K562 (cell line): Measurements from ENCODE around the gene SYN1. TPM values are rescaled to one million over a fixed set of nuclear protein-coding genes. Genes with fewer than 3 reads are reported as not detected.

Experiments
- ASH1L ChIP-seq: fragments of 450-650 bp; IDR thresholded peaks from 2 replicates; pipeline ENCODE4 v1.6.1; 2018; ENCODE audit warnings: borderline replicate concordance, mild to moderate bottlenecking, low read depth; ENCODE audit not compliant: partially characterized antibody
- BCOR ChIP-seq: fragments of 450-650 bp; IDR thresholded peaks from 2 replicates; pipeline ENCODE4 v1.6.1; 2016
- BRD4 ChIP-seq: fragments of 200-600 bp; sonication (generic); IDR thresholded peaks from 2 replicates; pipeline ENCODE4 v1.6.1; 2017; ENCODE audit warnings: inconsistent platforms
- CCAR2 ChIP-seq: fragments of 200-400 bp; formaldehyde crosslinking; IDR thresholded peaks from 2 replicates; pipeline ENCODE4 v1.6.1; 2017; ENCODE audit warnings: mild to moderate bottlenecking, low read depth, low read length
- ETS1 ChIP-seq: conservative IDR thresholded peaks from 2 replicates; pipeline ENCODE4 v1.6.1; 2011; ENCODE audit warnings: low read depth, mild to moderate bottlenecking, low read length; ENCODE audit not compliant: control insufficient read depth
- ETV1 ChIP-seq: fragments of 450-650 bp; conservative IDR thresholded peaks from 2 replicates; pipeline ENCODE4 v1.6.1; 2016; ENCODE audit warnings: missing genetic modification characterization, control low read depth, low read depth, missing compliant biosample characterization
- FOXK2 ChIP-seq, 2 experiments: fragments of 450-650 bp; IDR thresholded peaks in 1 of 2; conservative IDR thresholded peaks in 1 of 2; 2 replicates each; pipeline ENCODE4 v1.6.1; 2016; ENCODE audit warnings: low read depth in 2 of 2, mild to moderate bottlenecking in 1 of 2
- HIVEP1 ChIP-seq: fragments of 250-450 bp; sonication (Bioruptor Pico); IDR thresholded peaks from 2 replicates; pipeline ENCODE4 v1.4.0; 2020; ENCODE audit warnings: mild to moderate bottlenecking
- KAT8 ChIP-seq: fragments of 450-650 bp; IDR thresholded peaks from 2 replicates; pipeline ENCODE4 v1.6.1; 2016; ENCODE audit warnings: low read depth, mild to moderate bottlenecking
- MCM2 ChIP-seq: fragments of 450-650 bp; IDR thresholded peaks from 2 replicates; pipeline ENCODE4 v1.6.1; 2017; ENCODE audit warnings: low read depth, mild to moderate bottlenecking
- SMARCC2 ChIP-seq: fragments of 450-650 bp; IDR thresholded peaks from 2 replicates; pipeline ENCODE4 v1.6.1; 2017; ENCODE audit warnings: antibody characterized with exemption, moderate library complexity, mild to moderate bottlenecking, low read depth
- SP2 ChIP-seq: IDR thresholded peaks from 2 replicates; pipeline ENCODE4 v1.6.1; 2011; ENCODE audit warnings: mild to moderate bottlenecking, low read depth, low read length, moderate library complexity; ENCODE audit not compliant: poor library complexity, severe bottlenecking; ENCODE audit errors: extremely low read depth
- TCF15 ChIP-seq: fragments of 250-450 bp; sonication (Bioruptor Pico); IDR thresholded peaks from 2 replicates; pipeline ENCODE4 v1.8.0; 2022; ENCODE audit warnings: moderate library complexity, mild to moderate bottlenecking, inconsistent platforms
- TOE1 ChIP-seq, 2 experiments: fragments of 450-650 bp in 1 of 2; sonication (generic) in 1 of 2; formaldehyde crosslinking in 1 of 2; IDR thresholded peaks; 2 replicates each; pipeline versions ENCODE4 v1.7.1 to v1.8.0; 2016 to 2022; ENCODE audit warnings: borderline replicate concordance in 2 of 2, mild to moderate bottlenecking in 2 of 2, antibody characterized with exemption in 1 of 2, inconsistent platforms in 1 of 2, low read depth in 1 of 2, missing genetic modification reagents in 1 of 2, moderate library complexity in 1 of 2
- U2AF2 ChIP-seq: fragments of 200-400 bp; formaldehyde crosslinking; optimal IDR thresholded peaks from 2 replicates; pipeline ENCODE3; 2017; ENCODE audit warnings: low read depth, mild to moderate bottlenecking, low read length
- XRCC3 ChIP-seq: fragments of 450-650 bp; IDR thresholded peaks from 2 replicates; pipeline ENCODE4 v1.6.1; 2017; ENCODE audit warnings: mild to moderate bottlenecking, moderate library complexity
- YY1 ChIP-seq, 3 experiments: IDR thresholded peaks; 2 replicates each; pipeline ENCODE4 v1.6.1; 2011; ENCODE audit warnings: low read length in 2 of 3, mild to moderate bottlenecking in 2 of 3, moderate library complexity in 2 of 3, borderline replicate concordance in 1 of 3, control low read depth in 1 of 3, low read depth in 1 of 3; ENCODE audit not compliant: insufficient read depth in 3 of 3, insufficient replicate concordance in 2 of 3, control insufficient read depth in 1 of 3, insufficient read length in 1 of 3; ENCODE audit errors: extremely low read depth in 1 of 3
- ZBTB1 ChIP-seq: sonication (generic); formaldehyde crosslinking; IDR thresholded peaks from 2 replicates; pipeline ENCODE4 v1.8.1; 2023; ENCODE audit warnings: missing genetic modification reagents, low read depth, mild to moderate bottlenecking, borderline replicate concordance
- ZFP91 ChIP-seq: sonication (generic); formaldehyde crosslinking; IDR thresholded peaks from 2 replicates; pipeline ENCODE4 v1.8.0; 2022; ENCODE audit warnings: mild to moderate bottlenecking, missing genetic modification reagents
- ZNF311 ChIP-seq: fragments of 250-450 bp; sonication (Bioruptor Pico); IDR thresholded peaks from 2 replicates; pipeline ENCODE4 v1.4.0; 2020; ENCODE audit warnings: mild to moderate bottlenecking, moderate library complexity
- ZNF384 ChIP-seq: IDR thresholded peaks from 2 replicates; pipeline ENCODE4 v1.6.1; 2012; ENCODE audit warnings: low read depth, low read length, improper control_type of control experiment
- ZNF717 ChIP-seq: fragments of 250-450 bp; sonication (Bioruptor Pico); IDR thresholded peaks from 2 replicates; pipeline ENCODE4 v1.5.0; 2021
- ZSCAN29 ChIP-seq: fragments of 450-650 bp; IDR thresholded peaks from 2 replicates; pipeline ENCODE4 v1.6.1; 2017
- polyA plus RNA-seq, 8 experiments: library from polyadenylated mRNA; depleted of rRNA in 4 of 8; stranded (reverse) in 5 of 8; unstranded in 3 of 8; fragments of >200 nt; fragmentation: Nextera tagmentation in 2 of 8; fragmentation: Illumina TruSeq in 1 of 8; extraction: Ambion mirVana in 2 of 8; extraction: Trizol in 1 of 8; gene quantifications; 2 replicates each; pipeline versions ENCODE4 v1.2.1 to v1.2.3, GENCODE V29; 2011 to 2014; ENCODE audit warnings: inconsistent platforms in 1 of 8, missing spikeins in 1 of 8
- total RNA-seq, 7 experiments: library from RNA; depleted of rRNA in 6 of 7; stranded (reverse); fragments of >200 nt in 6 of 7; fragmentation: Illumina TruSeq in 2 of 7; extraction: Trizol in 2 of 7; gene quantifications; 2 replicates each; pipeline versions ENCODE4 v1.2.1 to v1.2.3, GENCODE V29; 2011 to 2021; ENCODE audit warnings: low replicate concordance in 1 of 7

Gene SYN1
- total and polyA plus RNA-seq, 9 of the 15 experiments (the other 6 are each of a cell fraction or from before 2014, with no cell fraction given): 0.01 to 0.28 (median 0.18) TPM; not detected in 2

GRCh38 chrX:47662144-47662657 lies 42.5 kb upstream of the SYN1 start (continued):
- no peak for TF ChIP-seq ETS1
- TF ChIP-seq HIVEP1 (CRISPR knock-in tag): no peak
- no peak for TF ChIP-seq ZNF717 (CRISPR knock-in tag)
- no peak for TF ChIP-seq ZNF311
- TF ChIP-seq ZFP91 (CRISPR knock-in tag): no peak
- no peak; a peak in 1 of 4 replicates for TF ChIP-seq FOXK2 (conservative IDR thresholded peaks at IDR 0.05 in 1 of 2, IDR thresholded peaks at IDR 0.05 in 1 of 2; ENCODE audit: low read depth in 2 of 2)
- no peak for TF ChIP-seq BCOR
- no peak for TF ChIP-seq MCM2
- no peak for TF ChIP-seq SP2
- no peak for TF ChIP-seq XRCC3
- TF ChIP-seq ZNF384: 0 out of 2 replicates have a peak, but pooled peaks have one; percentile 44
- TF ChIP-seq SMARCC2: peak; percentile 83
- TF ChIP-seq YY1 (IDR thresholded peaks at IDR 0.05; ENCODE audit: borderline replicate concordance in 1 of 3, control insufficient read depth in 1 of 3, extremely low read depth in 1 of 3, insufficient read depth in 3 of 3, insufficient read length in 1 of 3, insufficient replicate concordance in 2 of 3, low read depth in 1 of 3, low read length in 2 of 3): peak in 1 of 3 experiments; percentile 36
- no peak for TF ChIP-seq BRD4
- TF ChIP-seq KAT8: no peak
- TF ChIP-seq TCF15 (CRISPR knock-in tag): no peak
- TF ChIP-seq TOE1 (IDR thresholded peaks at IDR 0.05; ENCODE audit: borderline replicate concordance): no peak
- TF ChIP-seq TOE1 (CRISPR knock-in tag; IDR thresholded peaks at IDR 0.05; ENCODE audit: borderline replicate concordance, low read depth): no peak
- TF ChIP-seq CCAR2: no peak
- 0 out of 2 replicates have a peak, but pooled peaks have one; percentile 33 for TF ChIP-seq ETV1 (tag)
- no peak for TF ChIP-seq ASH1L
- no peak for TF ChIP-seq ZBTB1
- no peak for TF ChIP-seq U2AF2
- no peak for TF ChIP-seq ZSCAN29
